GM18498 (cell line): ENCODE results near the gene CHD6.

ENCODE experiments used
- ATAC-seq: cut with Tn5 transposase; IDR thresholded peaks from one replicate; pipeline ENCODE4 v1.9.1; 2021; ENCODE audit warnings: mild to moderate bottlenecking, moderate library complexity; ENCODE audit not compliant: unreplicated experiment

CHD6 gene

DNA sequence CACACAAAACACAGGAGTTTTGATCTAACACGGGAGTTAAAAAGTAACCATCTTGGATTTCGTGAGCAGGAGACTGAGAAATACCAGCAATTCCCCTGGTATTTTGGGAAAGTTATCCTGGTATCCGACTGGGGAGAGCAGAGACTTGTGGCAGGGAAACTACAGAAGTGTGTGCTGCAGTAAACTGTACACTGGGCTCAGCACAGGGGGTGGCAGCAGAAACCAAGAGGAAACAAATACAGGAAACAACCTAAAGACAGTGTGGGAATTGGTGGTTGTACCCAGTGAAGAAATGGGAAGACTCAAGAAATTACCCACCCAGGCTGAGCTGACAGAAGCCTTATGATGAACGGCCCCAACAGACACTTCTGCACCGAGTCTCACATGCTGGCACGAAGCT, 109.8 kb downstream of the CHD6 start:
- no peak for ATAC-seq

DNA sequence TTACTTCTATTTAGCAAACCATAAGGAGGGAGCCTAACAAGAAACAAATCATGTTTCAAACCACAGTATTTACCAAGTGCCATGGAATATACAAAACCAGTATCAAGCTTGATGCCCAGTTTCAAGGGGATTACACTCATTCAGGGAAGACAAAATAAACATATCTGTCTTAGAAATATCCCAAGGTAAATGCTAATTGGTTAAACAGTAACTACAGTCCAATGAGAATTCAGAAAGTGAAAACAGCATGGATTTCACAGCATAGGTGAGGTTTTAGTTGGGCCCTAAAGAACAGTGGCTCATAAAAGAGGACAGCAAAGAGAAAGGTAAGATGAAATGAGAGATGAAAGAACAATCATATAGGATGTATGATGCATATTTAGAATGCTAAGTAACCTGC, 110.3 kb downstream of the CHD6 start:
- ATAC-seq: no peak

- ATAC-seq: no peak
These were observed 110.7 kb downstream of the CHD6 start for GRCh38 chr20:41507436-41507835.

DNA sequence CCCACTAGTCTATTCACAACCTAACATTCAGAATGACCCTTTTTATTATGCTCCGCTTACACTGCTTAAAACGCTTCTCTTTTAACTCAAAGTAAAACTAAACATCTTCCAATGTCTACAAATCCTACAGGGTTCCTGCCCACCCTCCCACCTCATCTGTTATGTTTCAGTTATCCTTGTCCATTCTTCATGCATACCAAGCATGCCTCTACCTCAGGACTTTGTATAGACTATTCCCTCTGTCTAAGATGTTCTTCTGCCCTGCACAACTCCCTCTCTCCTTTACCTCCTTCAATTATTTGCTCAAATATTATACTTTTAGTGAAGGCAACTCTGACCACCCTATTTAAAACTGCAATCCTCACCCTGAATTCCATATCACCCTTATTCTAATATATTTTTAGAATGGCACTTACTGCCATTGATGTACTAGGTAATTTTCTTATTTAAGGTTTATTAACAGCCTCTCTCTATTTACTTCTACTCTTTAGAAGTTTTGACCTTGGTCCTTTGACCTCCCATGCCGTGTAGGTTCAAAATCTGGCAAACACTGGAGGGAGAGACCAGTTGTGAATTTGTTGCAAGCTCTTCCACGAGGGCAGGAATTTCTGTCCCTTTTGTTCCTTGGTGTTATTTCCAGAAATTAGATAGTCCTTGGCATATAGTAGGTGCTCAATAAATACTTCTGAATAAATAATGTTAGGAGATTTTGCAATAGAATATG, 111.8 kb downstream of the CHD6 start:
- no peak for ATAC-seq

DNA sequence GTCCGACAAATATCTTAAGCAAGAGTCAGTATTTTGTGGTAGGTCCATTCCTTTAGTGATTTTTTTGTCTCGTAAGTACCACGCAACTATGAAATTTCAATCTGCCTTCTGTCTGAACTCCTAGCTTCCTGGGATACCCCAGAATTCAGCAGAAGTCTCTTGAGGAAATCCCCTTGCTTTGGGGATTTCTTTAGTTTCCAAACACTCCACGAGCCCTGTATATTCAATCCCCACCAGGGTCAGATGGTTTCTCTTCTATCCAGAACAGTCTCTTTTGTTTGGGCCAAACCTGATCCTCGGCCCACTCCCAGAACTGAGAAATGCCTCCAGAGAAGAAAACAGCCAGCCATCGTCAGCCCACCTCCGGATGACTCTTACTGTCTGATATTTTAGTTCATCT, 113.0 kb downstream of the CHD6 start:
- ATAC-seq: no peak

DNA sequence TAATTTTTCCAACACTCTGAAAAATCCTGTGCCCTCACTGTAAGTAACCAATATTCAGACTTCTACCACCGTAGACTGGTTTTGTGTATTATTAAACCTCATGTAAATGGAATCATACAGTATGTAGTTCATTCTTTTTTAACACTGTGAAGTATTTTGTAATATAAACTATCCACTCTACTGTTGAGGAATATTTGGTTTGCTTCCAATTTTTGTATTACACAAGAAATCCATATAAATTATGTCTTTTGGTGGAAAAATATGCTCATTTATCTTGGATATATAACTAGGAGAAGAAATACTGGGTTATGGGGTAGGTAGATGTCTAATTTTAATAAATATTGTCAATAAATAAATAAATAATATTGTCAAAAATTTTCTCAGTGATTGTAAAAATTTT, 116.8 kb downstream of the CHD6 start:
- ATAC-seq: no peak

DNA sequence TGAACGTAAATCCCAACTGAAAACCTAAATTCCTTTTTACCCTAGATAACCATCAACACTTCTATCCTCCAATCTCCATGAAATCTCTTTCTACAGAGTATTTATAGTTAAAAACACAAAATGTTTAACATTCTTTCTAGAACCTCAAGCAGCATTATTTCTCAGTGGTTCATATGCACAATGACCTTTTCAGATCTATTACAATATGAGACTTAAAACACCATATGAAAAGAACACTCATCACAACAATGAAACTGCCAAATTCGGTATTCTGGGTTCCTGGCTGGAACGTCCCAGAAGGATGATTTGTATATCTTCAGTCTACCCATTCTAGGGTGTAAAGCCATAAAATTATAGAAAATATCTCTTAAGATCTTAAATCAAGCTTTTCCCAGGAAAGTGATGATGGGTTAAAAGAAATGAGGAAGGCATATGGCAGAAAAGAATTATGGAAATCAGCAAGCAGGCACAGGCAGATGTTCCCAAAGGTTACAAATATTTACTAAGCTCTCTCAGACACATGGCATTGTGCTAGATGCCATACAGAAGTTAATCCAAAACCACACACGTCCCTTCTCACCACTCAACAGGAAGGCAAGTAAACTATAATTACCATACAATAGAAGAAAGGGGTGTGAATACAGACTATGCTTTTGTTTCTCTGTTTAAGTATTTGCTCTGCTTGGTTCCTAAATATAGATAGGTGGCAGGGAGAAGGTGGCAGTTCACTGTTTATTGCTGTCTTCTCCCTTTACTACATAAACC, 118.0 kb downstream of the CHD6 start:
- ATAC-seq: no peak

- ATAC-seq: no peak
These were observed 119.1 kb downstream of the CHD6 start for GRCh38 chr20:41499064-41499463.

- ATAC-seq: no peak
These were observed 120.8 kb downstream of the CHD6 start for GRCh38 chr20:41497186-41497895.

- no peak for ATAC-seq
These were observed 123.7 kb downstream of the CHD6 start for GRCh38 chr20:41494451-41494850.

DNA sequence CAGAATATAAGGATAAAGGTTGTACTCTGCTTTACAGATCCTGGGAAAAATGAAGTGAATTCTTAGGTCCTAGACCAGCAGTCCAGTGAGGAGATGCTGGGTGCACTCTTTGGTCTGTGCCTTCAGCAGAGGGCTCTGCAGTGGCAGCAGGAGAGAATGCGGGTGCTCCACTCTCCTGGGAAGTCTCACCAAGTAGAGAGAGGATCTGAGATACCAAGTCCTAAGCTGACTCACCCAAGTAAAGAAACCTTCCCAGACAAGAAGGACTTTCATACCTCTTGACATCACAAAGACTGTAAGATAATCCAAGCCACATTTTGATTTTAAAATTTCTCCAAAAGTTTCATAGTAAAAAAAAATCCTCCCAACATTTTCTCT, 134.6 kb downstream of the CHD6 start:
- ATAC-seq: no peak

- no peak for ATAC-seq
These were observed 135.3 kb downstream of the CHD6 start for GRCh38 chr20:41482647-41483552.

GRCh38 chr20:41480054-41480770, 138.0 kb downstream of the CHD6 start:
- ATAC-seq: no peak

- ATAC-seq: no peak
These were observed 139.1 kb downstream of the CHD6 start for GRCh38 chr20:41479113-41479512.

DNA sequence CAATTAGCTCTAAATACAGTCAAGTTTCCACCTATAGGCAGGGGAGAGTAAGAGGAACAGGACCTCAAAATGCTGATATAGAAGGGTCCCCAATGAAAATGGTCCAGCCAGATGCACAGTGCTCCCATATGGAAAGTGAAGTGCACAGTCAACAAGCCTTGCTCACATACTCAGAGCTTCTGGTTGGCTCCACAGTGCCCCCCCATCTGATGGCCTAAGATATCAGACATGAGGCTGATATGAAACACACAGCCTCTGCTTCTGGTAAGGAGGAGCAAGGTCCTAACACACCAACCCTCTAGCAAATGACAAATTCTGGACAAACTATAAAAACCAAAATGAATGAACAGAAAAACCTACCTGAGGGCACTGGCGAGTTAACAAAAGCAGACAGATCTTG, 140.2 kb downstream of the CHD6 start:
- no peak for ATAC-seq

GRCh38 chr20:41476446-41476845, 141.7 kb downstream of the CHD6 start:
- no peak for ATAC-seq

- no peak for ATAC-seq
These were observed 142.2 kb downstream of the CHD6 start for GRCh38 chr20:41476013-41476441.

GRCh38 chr20:41475503-41475902, 142.7 kb downstream of the CHD6 start:
- no peak for ATAC-seq

DNA sequence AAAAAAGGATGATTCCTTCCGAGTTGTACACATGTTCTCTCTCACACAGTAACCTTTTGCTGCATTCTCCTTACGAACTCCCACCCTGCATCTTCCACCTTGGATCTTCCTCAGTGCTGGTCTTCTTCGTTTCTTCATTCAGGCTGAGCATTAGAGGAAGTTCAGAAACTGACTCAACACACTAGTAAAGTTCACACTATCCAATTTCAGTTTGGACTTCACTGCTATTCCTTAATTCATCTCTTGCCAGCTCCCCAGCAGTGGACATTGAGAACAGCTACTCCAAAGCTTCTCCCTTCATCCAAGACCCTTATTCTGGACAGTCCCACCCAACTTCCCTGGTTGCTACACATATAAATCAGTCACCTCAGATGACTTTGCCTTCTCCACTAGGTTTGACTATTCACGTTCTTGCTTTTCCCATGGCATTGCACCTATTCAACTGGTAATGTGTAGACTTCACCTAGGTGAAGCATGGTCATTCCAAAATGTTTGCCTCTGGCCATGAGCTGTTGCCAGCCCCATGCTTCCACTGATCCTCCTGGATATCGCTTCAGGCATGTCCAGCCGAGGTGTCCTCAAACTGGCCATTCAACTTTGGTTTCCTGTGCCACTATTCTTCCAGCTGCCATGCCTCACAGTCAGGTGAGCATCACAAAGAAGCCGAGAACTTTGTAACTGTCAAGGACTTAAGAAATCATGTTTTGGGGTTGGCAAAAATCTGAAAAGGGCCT, 147.6 kb downstream of the CHD6 start:
- ATAC-seq: no peak

DNA sequence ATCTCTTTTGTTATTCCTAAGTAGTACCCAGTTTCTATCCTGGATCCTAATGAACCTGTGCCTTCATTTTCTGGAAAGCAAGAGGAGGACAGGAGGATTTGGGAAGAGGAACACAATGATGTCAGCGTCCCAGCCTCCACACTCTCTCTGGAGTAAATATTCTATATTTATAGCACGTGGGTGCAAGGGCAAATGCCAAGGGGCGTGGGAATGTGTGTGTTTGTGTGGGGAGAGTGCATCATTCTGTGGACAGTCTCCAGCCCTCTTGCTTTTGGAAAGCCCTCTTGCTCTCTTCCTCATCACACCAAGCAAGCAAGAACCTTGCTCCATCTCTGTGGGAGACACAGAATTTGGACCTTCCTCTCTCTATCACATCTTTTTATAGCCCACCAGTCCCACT, 148.3 kb downstream of the CHD6 start:
- ATAC-seq: no peak
